C4-2B (cell line): ENCODE data around the gene SLC43A2.

Experiments used
- H3K27ac ChIP-seq: fragments of 450-650 bp; 2 replicates; pipeline ENCODE4 v1.5.1; 2017
- CTCF ChIP-seq: fragments of 450-650 bp; conservative IDR thresholded peaks from 2 replicates; pipeline ENCODE4 v1.5.1; 2017; ENCODE audit warnings: mild to moderate bottlenecking
- ZFX ChIP-seq: fragments of 450-650 bp; IDR thresholded peaks from 2 replicates; pipeline ENCODE4 v1.6.1; 2017

Gene SLC43A2

DNA sequence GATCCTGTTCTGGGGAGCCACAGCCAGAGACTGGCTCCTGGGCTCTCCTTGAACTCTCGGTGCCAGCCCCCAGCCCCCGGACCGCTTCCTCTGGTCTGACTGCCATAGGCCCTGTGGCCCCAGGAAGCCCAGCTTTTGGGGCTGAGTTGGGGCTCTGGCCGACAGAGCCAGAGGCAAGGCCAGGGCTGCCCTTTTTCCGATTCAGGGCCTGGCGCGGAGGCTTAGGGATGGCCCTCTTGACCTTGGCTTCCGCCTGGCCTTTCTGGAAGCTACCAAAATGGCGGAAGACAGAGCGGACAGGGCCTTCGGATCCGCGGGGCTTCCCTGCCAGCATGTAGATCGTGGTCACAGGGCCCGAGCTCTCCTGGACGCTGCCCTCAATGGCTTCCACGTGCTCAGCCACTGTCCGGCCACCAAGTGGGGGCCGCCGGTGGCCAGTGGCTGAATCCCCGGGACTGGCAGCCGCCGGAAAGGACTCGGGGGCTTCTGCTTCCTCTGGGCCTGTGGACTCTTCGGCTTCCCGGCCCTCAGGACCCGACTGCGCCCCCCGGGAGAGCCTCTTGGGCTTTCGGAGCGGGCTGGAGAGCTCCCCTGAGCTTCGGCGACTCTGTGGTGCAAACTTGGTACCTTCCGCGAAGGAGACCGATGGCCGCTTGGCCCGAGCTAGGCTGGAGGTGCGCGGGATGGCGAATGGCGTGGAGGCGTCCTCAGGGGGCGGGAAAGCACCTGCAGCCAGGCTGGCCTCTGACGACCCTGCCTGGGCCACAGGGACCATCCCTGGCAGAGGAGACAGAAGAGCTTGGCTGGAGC, 6.4 kb upstream of the SLC43A2 start:
- TF ChIP-seq CTCF: no peak
- TF ChIP-seq ZFX: no peak
- H3K27ac ChIP-seq: no peak overlapping the region

- TF ChIP-seq ZFX (no peak), CTCF (no peak)
- no peak overlapping the region for H3K27ac ChIP-seq
Observed at GRCh38 chr17:1630662-1631061, 2.0 kb upstream of the SLC43A2 start.

GRCh38 chr17:1629504-1630310, 1.1 kb upstream of the SLC43A2 start:
- peak overlapping the region; percentile 86 for H3K27ac ChIP-seq
- TF ChIP-seq ZFX (no peak), CTCF (peak; percentile 67)

DNA sequence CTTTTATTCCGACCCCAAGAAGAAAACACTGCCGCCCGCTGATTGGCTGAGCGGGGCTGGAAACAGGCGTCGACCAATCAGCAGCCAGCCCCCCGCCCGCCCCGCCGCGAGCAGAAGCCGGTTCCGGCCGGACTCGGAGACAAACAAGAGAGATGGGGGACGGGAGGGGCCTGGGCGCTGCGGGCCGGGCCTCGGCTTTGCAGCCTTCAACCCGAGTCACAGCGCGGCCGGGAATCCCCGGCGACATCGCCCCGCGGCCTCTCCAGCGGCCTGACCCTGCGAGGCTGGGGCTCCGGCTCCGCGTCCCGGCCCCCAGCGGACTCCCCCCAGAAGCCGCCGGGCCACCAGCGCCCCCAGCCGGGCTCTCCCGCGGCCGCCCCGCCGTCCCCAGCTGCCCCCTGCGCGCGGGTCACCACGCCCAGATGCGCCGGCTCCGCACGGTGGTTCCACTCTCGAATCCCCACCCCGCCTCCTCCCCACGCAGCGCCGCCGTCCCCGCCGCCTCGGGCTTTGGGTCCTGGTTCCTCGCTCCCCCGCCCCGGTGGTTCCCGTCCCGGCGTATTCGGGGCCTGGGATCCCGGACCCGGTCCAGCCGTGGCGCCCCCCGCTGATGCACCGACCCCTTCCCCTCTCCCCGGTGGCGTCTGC, 346 bp upstream of the SLC43A2 start:
- H3K27ac ChIP-seq: peak overlapping the region; percentile 86
- TF ChIP-seq CTCF: no peak; the same call in 1 of the 2 replicates
- TF ChIP-seq ZFX: peak; percentile 66; the same call in 1 of the 2 replicates

- TF ChIP-seq CTCF: no peak
- no peak for TF ChIP-seq ZFX
- H3K27ac ChIP-seq: peak overlapping the region; percentile 86
Observed at GRCh38 chr17:1627182-1627981, 1.3 kb downstream of the SLC43A2 start.

DNA sequence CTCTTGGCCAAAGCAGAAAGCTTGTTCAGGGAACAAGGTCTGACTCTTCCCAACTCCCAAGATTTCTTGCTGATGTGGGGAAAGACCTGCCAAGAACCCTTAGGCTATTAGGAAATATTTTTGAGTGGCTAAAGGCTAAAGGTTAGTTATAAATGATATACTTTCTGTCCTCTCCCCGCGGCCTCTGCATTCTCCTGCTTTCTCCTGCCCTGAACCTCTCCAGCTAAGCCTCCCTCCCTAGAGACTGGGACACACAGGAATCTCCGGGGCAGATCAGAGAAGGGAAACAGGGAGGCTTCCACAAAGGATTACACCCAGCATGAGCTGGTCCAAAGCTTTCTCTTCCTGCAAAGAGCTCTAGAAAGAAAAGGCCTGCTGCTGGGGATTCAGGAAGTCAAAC, 2.3 kb downstream of the SLC43A2 start:
- TF ChIP-seq CTCF (no peak), ZFX (no peak)
- no peak overlapping the region for H3K27ac ChIP-seq
